ENCODE data around the gene DROSHA.

Gene DROSHA

DNA sequence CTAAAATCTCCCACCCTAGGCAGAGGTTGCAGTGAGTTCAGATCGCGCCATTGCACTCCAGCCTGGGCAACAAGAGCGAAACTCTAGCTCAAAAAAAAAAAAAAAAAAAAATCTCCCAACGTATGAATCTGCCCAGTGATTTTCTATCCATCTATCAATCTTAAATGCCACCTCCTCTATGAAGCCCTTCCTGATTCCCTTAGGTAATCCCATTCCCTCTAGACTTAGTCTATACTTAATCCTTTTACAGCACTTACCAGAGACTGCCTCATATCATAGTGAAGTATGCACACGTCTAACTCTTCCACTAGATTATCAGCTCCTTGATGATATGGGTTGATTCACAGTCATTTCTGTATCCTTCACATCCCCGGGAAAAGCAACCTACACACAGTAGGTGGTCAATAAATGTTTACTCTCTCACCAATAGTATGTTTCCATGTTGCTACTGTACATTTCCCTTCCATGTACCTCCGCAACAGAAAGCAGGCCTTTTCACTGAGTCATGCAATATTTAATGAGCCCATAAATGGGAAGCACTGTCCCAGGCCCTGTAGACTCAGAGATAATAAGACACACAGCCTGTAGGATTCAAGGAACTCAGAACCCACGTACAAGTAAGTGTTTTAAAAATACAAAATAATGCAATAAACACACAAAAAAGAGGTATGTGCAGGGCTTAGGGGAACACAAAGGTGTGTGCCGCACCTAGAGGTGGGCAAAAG lies 1.2 kb downstream of the DROSHA start:
- TF ChIP-seq, protein P1, sequence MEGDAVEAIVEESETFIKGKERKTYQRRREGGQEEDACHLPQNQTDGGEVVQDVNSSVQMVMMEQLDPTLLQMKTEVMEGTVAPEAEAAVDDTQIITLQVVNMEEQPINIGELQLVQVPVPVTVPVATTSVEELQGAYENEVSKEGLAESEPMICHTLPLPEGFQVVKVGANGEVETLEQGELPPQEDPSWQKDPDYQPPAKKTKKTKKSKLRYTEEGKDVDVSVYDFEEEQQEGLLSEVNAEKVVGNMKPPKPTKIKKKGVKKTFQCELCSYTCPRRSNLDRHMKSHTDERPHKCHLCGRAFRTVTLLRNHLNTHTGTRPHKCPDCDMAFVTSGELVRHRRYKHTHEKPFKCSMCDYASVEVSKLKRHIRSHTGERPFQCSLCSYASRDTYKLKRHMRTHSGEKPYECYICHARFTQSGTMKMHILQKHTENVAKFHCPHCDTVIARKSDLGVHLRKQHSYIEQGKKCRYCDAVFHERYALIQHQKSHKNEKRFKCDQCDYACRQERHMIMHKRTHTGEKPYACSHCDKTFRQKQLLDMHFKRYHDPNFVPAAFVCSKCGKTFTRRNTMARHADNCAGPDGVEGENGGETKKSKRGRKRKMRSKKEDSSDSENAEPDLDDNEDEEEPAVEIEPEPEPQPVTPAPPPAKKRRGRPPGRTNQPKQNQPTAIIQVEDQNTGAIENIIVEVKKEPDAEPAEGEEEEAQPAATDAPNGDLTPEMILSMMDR (conservative IDR thresholded peaks at IDR 0.05; ENCODE audit: low read depth, low read length): no peak

DNA sequence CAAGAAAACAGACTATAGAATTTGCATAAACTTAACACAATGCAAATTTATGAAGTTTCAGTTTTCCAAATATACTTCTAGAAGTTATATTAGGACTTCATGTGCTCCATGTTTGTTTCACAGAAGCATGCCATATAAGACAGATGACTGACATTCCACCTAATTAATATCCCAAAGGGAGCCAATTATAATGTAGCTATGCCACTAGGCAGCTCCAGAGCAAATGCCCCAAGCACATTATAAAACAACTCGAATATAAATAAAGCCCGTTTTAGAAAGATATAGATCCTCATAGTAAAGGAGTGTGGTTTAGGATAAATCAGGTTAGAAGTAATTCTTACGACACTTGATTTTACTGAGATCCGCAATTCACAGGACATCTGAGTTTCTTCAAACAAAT lies 8.9 kb downstream of the DROSHA start:
- DNase-seq (ENCODE audit: low read depth): no peak
- no peak overlapping the region for H3K4me3 ChIP-seq (ENCODE audit: low read length)
- TF ChIP-seq, protein P1 (conservative IDR thresholded peaks at IDR 0.05; ENCODE audit: low read depth, low read length): no peak

More for the DNA sequence above, 1.2 kb downstream of the DROSHA start:
- peak overlapping the region; percentile 71 for H3K4me3 ChIP-seq (ENCODE audit: low read length)
- DNase-seq (ENCODE audit: low read depth): no peak

DNA sequence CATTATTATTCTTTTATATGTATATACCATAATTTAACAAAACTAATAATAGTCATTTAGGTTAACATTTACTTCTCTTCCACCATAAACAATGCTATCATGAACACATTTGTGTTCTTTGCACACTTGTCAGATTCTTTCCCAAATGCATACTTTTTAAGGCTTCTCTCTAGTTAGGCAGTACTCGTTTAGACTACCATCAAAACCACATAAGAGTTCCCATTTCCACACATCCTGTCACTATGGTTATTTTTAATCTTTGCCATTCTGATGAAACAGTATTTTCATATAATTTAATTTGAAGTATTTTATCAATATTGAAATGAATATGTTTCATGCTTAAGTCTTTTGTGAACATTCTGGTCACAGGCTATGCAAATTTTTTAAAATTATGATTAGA lies 15.1 kb downstream of the DROSHA start:
- DNase-seq (ENCODE audit: low read depth): no peak
- H3K4me3 ChIP-seq (ENCODE audit: low read length): no peak overlapping the region
- TF ChIP-seq, protein P1 (conservative IDR thresholded peaks at IDR 0.05; ENCODE audit: low read depth, low read length): no peak

DNA sequence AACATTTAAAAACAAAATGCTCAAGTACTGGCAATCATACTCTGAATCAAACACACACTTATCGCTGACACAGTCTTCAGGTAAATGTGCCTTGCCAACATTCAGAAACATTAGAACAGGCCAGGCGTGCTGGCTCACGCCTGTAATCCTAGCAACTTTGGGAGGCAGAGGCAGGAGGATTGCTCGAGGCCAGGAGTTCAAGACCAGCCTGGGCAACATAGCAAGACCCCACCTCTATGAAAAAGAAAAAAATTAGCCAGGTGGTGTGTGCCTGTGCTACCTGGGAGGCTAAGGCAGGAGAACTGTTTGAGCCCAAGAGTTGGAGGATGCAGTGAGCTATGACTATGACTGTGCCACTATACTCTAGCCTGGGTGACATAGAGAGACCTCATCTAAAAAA lies 20.6 kb downstream of the DROSHA start:
- DNase-seq (ENCODE audit: low read depth): no peak
- no peak overlapping the region for H3K4me3 ChIP-seq (ENCODE audit: low read length)
- TF ChIP-seq, protein P1 (conservative IDR thresholded peaks at IDR 0.05; ENCODE audit: low read depth, low read length): no peak

DNA sequence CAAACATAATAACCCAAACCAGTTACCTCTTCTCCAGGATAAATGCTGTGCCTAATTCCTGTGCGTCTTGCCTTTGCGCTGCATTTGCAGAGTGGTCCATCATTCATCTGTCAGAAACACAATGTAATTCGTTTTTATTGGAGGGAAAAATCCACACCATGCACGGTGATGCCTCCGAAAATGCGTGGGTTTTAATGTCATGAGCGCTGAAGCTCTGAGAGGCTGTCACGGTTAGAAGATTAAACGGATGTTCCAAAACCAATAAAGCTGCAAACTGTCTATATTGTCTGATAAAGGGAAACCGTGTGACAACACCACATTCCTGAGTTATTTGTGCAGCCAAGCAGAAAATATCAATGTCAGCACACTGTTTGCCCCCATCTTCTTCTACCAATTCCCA lies 27.4 kb downstream of the DROSHA start:
- TF ChIP-seq, protein P1 (conservative IDR thresholded peaks at IDR 0.05; ENCODE audit: low read depth, low read length): no peak
- DNase-seq (ENCODE audit: low read depth): no peak
- no peak overlapping the region for H3K4me3 ChIP-seq (ENCODE audit: low read length)

DNA sequence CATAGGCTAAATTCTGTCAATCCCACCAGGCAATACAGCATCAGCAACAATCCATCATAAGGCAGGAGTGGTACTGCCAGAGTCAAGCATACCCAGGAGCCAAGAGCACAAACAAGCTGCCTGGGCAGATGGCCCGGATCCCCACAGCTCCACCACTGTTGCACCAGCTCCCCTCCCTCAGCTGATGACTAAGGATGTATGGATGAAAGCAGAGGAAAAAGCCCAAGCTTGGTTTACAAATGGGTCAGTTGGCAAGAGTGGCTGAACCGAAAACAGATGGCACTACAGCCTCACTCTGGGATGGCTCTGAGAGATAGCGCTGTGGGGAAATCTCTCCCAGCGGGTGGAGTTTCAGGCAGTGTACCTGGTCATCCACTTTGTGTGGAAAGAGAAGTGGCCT lies 29.4 kb downstream of the DROSHA start:
- no peak for DNase-seq (ENCODE audit: low read depth)
- TF ChIP-seq, protein P1 (conservative IDR thresholded peaks at IDR 0.05; ENCODE audit: low read depth, low read length): no peak
- H3K4me3 ChIP-seq (ENCODE audit: low read length): no peak overlapping the region

DNA sequence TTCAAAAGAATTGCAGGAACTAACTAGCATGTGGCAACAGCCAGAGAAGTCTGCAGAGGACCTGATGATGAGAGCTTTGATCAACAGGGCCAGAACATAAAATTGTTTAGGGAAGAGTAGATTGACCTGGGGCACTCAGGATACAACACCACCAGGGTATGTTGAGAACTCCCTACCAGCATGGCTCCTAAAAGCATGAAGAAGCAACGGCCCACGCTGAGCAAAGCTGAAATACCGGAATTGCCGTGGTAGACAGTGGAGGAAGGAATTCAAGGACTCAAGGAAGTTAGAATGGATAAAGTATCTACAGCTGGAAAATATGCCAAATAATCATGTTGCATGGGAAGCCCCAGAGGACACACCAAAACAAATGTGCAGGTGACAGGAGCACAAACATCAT lies 31.6 kb downstream of the DROSHA start:
- TF ChIP-seq, protein P1 (conservative IDR thresholded peaks at IDR 0.05; ENCODE audit: low read depth, low read length): no peak
- H3K4me3 ChIP-seq (ENCODE audit: low read length): no peak overlapping the region
- DNase-seq (ENCODE audit: low read depth): no peak

Measured in retinal pigment epithelial cell (primary cell).